Esophagus squamous epithelium (tissue), 4 donors: ENCODE measurements around the gene KIF6.

Experiments
- POLR2A ChIP-seq, 4 donors: fragments of 450-650 bp; IDR thresholded peaks; one replicate each; pipeline ENCODE4 v1.6.1; 2017; ENCODE audit warnings: antibody characterized with exemption in 4 of 4, mild to moderate bottlenecking in 4 of 4, moderate library complexity in 3 of 4
- TF ChIP-seq, protein P1 (sequence below), 6 experiments: fragments of 450-650 bp in 4 of 6; fragments of 200-600 bp in 2 of 6; sonication (generic) in 2 of 6; IDR thresholded peaks; one replicate each; pipeline ENCODE4 v1.5.1; 2016 to 2019; ENCODE audit warnings: antibody characterized with exemption in 6 of 6, mild to moderate bottlenecking in 4 of 6, moderate library complexity in 4 of 6

DNA sequence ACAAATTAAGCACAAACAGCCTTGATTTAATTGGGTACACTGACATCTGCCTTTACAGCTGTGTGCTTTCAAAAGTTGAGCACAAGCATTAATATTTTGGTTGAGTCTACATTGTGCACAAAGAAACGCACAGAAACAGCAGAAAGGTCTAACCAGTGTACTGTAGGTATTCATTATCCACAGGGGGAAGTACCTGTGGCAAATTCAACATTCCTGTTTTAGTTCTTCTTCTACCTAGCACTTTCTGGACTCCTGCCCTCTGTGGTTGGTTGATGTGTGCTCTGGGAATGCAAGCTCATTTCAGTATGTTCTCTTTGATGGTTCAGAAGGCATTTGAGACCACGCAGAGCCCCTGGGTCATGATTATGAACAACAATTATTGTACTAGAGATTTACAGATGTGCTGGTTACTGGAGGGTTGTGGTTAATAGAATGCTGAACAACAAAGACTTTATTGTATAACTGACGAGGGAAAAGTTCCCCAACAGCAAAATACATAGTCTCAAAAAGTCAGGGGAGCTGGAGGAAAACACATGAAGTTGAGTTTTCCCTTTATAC is 40.4 kb upstream of the KIF6 start:
- TF ChIP-seq, protein P1, sequence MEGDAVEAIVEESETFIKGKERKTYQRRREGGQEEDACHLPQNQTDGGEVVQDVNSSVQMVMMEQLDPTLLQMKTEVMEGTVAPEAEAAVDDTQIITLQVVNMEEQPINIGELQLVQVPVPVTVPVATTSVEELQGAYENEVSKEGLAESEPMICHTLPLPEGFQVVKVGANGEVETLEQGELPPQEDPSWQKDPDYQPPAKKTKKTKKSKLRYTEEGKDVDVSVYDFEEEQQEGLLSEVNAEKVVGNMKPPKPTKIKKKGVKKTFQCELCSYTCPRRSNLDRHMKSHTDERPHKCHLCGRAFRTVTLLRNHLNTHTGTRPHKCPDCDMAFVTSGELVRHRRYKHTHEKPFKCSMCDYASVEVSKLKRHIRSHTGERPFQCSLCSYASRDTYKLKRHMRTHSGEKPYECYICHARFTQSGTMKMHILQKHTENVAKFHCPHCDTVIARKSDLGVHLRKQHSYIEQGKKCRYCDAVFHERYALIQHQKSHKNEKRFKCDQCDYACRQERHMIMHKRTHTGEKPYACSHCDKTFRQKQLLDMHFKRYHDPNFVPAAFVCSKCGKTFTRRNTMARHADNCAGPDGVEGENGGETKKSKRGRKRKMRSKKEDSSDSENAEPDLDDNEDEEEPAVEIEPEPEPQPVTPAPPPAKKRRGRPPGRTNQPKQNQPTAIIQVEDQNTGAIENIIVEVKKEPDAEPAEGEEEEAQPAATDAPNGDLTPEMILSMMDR (IDR thresholded peaks at IDR 0.05), result no peak
- TF ChIP-seq POLR2A (IDR thresholded peaks at IDR 0.05), result no peak
